Cardiac muscle cell (in vitro differentiated cells and primary cell): ENCODE results near the gene TXNDC16. TPM values are rescaled to one million over a fixed set of nuclear protein-coding genes. Genes with fewer than 3 reads are reported as not detected.

Experiments used
- DNase-seq, 2 donors: peaks; one replicate each; pipeline versions ENCODE4 v3.0.0 to v3.0.0-alpha.2; 2010 to 2017; ENCODE audit warnings: low read depth in 1 of 2, low spot score in 1 of 2
- H3K27ac ChIP-seq: fragments of 200-600 bp; sonication (generic); 2 replicates; pipeline ENCODE4 v1.5.1; 2016
- H3K27me3 ChIP-seq: fragments of 200-600 bp; sonication (generic); 2 replicates; pipeline ENCODE4 v1.6.0; 2016; ENCODE audit warnings: control low read depth
- H3K36me3 ChIP-seq: fragments of 200-600 bp; sonication (generic); 2 replicates; pipeline ENCODE4 v1.5.1; 2016; ENCODE audit warnings: control low read depth
- H3K4me1 ChIP-seq: fragments of 200-600 bp; sonication (generic); 2 replicates; pipeline ENCODE4 v1.8.1; 2017; ENCODE audit warnings: low read depth, mild to moderate bottlenecking, mixed run types
- H3K4me3 ChIP-seq: fragments of 200-600 bp; sonication (generic); 2 replicates; pipeline ENCODE4 v1.5.1; 2016; ENCODE audit warnings: mild to moderate bottlenecking
- H3K9me3 ChIP-seq: fragments of 200-600 bp; sonication (generic); 2 replicates; pipeline ENCODE4 v1.5.1; 2017; ENCODE audit warnings: low read depth, mild to moderate bottlenecking, control low read depth
- CTCF ChIP-seq: IDR thresholded peaks from 2 replicates; pipeline ENCODE4 v1.5.1; 2012; ENCODE audit warnings: low read depth, mild to moderate bottlenecking, low read length
- polyA plus RNA-seq: library from polyadenylated mRNA; unstranded; fragments of >200 nt; fragmentation: Nextera tagmentation; extraction: Ambion mirVana; gene quantifications from 2 replicates; pipeline ENCODE4 v1.2.1, GENCODE V29; 2016
- total RNA-seq: library from RNA; depleted of rRNA; stranded (reverse); fragments of >200 nt; gene quantifications from 2 replicates; pipeline ENCODE4 v1.2.3, GENCODE V29; 2016

The TXNDC16 gene
- total and polyA plus RNA-seq, 2 experiments from 2014 or later = 6.9 to 7.8 TPM

- no peak for DNase-seq
- no peak for TF ChIP-seq CTCF
- H3K4me3 ChIP-seq = no peak overlapping the region
- H3K27me3 ChIP-seq = no peaks in the 10 kb centered on the region
- no peak overlapping the region for H3K27ac ChIP-seq
- no peaks in the 10 kb centered on the region for H3K36me3 ChIP-seq
- no peaks in the 10 kb centered on the region for H3K4me1 ChIP-seq
- no peaks in the 10 kb centered on the region for H3K9me3 ChIP-seq
Observed at GRCh38 chr14:52522033-52522432, 30.3 kb downstream of the TXNDC16 start.

DNA sequence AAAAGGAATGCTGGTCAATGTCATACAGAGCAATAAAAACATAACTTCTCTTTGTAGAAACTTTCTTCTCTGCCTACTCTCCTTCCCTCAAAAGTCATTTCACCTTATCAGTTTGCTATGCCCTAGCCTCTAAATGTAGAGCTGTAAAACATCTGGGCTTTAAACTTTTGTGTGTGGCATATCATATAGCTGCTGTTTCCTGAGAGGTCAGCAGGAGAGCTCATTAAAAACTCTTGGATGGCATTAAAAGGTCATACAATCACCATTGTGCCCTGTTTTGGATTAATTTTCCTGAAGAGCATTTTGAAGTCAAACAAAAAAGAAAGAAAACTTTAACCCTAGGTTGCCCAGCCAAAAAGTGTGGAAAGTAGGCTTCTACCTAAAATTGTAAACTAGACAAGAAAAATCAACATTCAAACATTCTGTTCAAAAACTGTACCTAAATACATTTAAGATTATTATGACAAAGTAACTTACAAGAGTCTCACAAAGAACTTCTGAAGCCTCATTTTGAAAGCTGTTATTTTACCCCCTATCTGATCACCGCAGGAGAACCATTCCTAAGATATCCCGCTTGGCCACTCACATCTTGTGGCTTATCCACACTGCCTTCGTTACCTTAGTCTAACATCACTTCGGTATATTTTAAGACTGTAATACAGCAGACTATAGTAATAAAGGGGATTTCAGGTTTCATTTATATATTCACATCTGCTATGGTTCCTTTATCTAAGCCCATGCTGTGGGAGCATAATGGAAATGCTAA lies 38.1 kb downstream of the TXNDC16 start:
- Histone ChIP-seq H3K27me3 (no peaks in the 10 kb centered on the region), H3K9me3 (no peaks in the 10 kb centered on the region), H3K4me1 (no peaks in the 10 kb centered on the region), H3K4me3 (no peak overlapping the region), H3K27ac (no peak overlapping the region), H3K36me3 (no peaks in the 10 kb centered on the region)
- no peak for DNase-seq
- no peak for TF ChIP-seq CTCF

GRCh38 chr14:52513249-52513648 lies 39.1 kb downstream of the TXNDC16 start:
- Histone ChIP-seq H3K27me3 (no peaks in the 10 kb centered on the region), H3K4me3 (no peak overlapping the region), H3K4me1 (no peaks in the 10 kb centered on the region), H3K9me3 (no peaks in the 10 kb centered on the region), H3K27ac (no peak overlapping the region), H3K36me3 (no peaks in the 10 kb centered on the region)
- TF ChIP-seq CTCF = no peak
- DNase-seq = no peak

GRCh38 chr14:52494444-52494843 lies 57.9 kb downstream of the TXNDC16 start:
- Histone ChIP-seq H3K4me1 (no peaks in the 10 kb centered on the region), H3K9me3 (no peaks in the 10 kb centered on the region), H3K36me3 (no peaks in the 10 kb centered on the region), H3K4me3 (no peak overlapping the region), H3K27me3 (no peaks in the 10 kb centered on the region), H3K27ac (no peak overlapping the region)
- TF ChIP-seq CTCF = no peak
- no peak for DNase-seq

DNA sequence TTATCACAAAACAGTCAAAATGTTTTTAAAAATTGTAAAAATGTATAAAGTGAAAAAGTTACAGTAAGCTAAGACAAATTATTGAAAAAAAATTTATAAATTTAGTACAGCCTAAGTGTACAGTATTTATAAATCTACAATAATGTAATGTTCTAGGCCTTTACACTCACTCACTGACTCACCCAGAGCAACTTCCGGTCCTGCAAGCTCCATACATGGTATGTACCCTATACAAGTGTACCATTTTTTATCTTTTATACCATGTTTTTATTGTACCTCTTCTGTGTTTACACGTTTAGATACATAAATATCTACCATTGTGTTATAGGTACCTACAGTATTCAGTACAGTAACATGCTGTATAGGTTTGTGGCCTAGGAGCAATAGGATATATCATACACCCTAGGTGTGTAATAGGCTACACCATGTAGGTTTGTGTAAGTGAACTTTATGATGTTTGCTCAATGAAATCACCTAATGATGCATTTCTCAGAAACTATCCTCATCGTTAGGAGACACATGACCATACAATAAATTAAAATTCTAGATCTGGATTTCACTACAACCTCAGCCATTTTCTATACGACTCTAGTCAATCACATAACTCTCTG lies 66.8 kb downstream of the TXNDC16 start:
- no peak for DNase-seq
- Histone ChIP-seq H3K27ac (no peak overlapping the region), H3K36me3 (no peaks in the 10 kb centered on the region), H3K27me3 (no peaks in the 10 kb centered on the region), H3K9me3 (no peaks in the 10 kb centered on the region), H3K4me3 (no peak overlapping the region), H3K4me1 (no peaks in the 10 kb centered on the region)
- no peak for TF ChIP-seq CTCF
